Measurements from ENCODE around the gene MSGN1. TPM values are rescaled to one million over a fixed set of nuclear protein-coding genes. Genes with fewer than 3 reads are reported as not detected.

Gene MSGN1
- polyA plus RNA-seq, 1 experiment: not detected

DNA sequence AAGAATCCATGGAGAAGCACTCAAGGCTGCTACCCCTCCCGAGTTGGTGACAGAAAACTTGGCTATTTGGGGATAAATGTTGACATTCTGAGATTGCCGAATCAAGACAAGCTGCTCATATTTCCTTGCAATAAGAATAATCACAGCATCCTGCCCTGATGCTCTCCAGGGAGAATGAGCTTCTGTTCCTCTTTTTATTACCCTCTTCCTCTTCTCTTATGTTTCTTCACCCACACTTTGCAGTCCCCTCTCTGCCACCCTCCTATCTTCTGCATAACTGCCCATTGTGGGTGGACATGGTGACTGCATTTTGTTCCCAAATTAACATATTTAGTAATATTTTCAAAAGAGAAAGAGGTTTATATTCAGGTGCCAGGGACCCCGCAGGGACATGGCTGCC lies 11.9 kb upstream of the MSGN1 start:
- DNase-seq (ENCODE audit: low read depth, low spot score): no peak
- Histone ChIP-seq H3K27ac (ENCODE audit: low read depth, low read length) (no peak overlapping the region), H3K4me3 (ENCODE audit: low read depth, low read length) (no peak overlapping the region), H3K9me3 (ENCODE audit: control insufficient read depth, insufficient read depth, low read length) (no peaks in the 10 kb centered on the region), H3K27me3 (ENCODE audit: control insufficient read depth, insufficient read depth, low read length) (peaks cover 12% of the 10 kb centered on the region)
- TF ChIP-seq, protein P1, sequence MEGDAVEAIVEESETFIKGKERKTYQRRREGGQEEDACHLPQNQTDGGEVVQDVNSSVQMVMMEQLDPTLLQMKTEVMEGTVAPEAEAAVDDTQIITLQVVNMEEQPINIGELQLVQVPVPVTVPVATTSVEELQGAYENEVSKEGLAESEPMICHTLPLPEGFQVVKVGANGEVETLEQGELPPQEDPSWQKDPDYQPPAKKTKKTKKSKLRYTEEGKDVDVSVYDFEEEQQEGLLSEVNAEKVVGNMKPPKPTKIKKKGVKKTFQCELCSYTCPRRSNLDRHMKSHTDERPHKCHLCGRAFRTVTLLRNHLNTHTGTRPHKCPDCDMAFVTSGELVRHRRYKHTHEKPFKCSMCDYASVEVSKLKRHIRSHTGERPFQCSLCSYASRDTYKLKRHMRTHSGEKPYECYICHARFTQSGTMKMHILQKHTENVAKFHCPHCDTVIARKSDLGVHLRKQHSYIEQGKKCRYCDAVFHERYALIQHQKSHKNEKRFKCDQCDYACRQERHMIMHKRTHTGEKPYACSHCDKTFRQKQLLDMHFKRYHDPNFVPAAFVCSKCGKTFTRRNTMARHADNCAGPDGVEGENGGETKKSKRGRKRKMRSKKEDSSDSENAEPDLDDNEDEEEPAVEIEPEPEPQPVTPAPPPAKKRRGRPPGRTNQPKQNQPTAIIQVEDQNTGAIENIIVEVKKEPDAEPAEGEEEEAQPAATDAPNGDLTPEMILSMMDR (IDR thresholded peaks at IDR 0.05; ENCODE audit: low read depth, low read length): no peak
- CTCF ChIA-PET: interaction anchor here (1.1 kb wide), 1 partner anchor 73 kb away, joined by 3 read pairs; no protein-coding TSS in a partner anchor
- POLR2A ChIA-PET: no interaction called here

DNA sequence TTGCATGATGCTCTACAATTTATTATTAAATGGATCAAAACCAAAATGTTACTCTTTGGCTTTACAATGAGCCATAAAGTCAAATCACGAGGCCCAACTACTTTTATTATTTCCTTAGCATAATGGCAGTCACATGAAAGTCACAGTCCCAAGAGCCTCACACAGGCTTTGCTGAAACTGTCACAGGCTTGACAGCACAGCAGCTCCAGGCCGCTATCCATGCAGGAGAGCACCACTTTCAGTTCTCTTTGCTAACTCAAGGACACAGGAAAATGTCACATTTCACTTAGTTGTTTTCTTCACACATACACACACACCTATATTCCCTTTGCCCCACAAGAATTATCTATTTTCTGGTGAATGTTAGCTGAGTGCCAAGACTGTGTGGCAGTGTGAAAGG lies 11.1 kb upstream of the MSGN1 start:
- CTCF ChIA-PET: interaction anchor here (1.1 kb wide), 1 partner anchor 72 kb away, joined by 3 read pairs; no protein-coding TSS in a partner anchor
- H3K9me3 ChIP-seq (ENCODE audit: control insufficient read depth, insufficient read depth, low read length): no peaks in the 10 kb centered on the region
- POLR2A ChIA-PET: no interaction called here
- peaks cover 9% of the 10 kb centered on the region for H3K27me3 ChIP-seq (ENCODE audit: control insufficient read depth, insufficient read depth, low read length)
- no peak overlapping the region for H3K4me3 ChIP-seq (ENCODE audit: low read depth, low read length)
- no peak for DNase-seq (ENCODE audit: low read depth, low spot score)
- TF ChIP-seq, protein P1 (IDR thresholded peaks at IDR 0.05; ENCODE audit: low read depth, low read length): no peak
- H3K27ac ChIP-seq (ENCODE audit: low read depth, low read length): no peak overlapping the region

DNA sequence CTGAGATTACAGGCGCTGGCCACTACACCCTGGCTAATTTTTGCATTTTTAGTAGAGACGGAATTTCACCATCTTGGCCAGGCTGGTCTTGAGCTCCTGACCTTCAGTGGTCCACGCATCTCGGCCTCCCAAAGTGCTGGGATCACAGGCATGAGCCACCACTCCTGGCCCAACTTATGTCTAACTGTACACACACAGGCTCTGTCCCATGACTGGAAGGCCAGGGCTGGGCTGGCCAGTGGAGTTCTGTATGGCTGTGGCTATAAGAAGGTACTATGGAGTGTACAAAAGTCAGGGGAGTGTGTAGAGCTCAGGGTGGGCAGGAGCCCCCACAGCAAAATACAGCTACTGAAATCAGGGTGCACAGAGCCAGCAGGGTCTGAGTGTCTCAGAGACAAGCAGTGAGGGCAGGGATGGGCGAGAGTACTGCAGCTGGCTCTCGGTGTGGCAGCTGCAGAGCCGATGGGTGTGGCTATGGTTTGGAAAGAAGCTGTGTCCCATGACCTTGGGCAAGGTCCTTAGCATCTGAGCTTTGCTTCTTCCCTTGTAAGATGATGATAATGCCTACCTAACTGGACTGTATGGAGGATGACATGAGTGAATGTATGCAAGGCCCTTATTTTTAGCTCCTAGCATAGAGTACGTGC lies 10.4 kb upstream of the MSGN1 start:
- TF ChIP-seq, protein P1 (IDR thresholded peaks at IDR 0.05; ENCODE audit: low read depth, low read length): no peak
- Histone ChIP-seq H3K4me3 (ENCODE audit: low read depth, low read length) (no peak overlapping the region), H3K9me3 (ENCODE audit: control insufficient read depth, insufficient read depth, low read length) (no peaks in the 10 kb centered on the region), H3K27ac (ENCODE audit: low read depth, low read length) (no peak overlapping the region), H3K27me3 (ENCODE audit: control insufficient read depth, insufficient read depth, low read length) (peaks cover 9% of the 10 kb centered on the region)
- ChIA-PET POLR2A (no interaction called here), CTCF (no interaction called here)
- no peak for DNase-seq (ENCODE audit: low read depth, low spot score)

DNA sequence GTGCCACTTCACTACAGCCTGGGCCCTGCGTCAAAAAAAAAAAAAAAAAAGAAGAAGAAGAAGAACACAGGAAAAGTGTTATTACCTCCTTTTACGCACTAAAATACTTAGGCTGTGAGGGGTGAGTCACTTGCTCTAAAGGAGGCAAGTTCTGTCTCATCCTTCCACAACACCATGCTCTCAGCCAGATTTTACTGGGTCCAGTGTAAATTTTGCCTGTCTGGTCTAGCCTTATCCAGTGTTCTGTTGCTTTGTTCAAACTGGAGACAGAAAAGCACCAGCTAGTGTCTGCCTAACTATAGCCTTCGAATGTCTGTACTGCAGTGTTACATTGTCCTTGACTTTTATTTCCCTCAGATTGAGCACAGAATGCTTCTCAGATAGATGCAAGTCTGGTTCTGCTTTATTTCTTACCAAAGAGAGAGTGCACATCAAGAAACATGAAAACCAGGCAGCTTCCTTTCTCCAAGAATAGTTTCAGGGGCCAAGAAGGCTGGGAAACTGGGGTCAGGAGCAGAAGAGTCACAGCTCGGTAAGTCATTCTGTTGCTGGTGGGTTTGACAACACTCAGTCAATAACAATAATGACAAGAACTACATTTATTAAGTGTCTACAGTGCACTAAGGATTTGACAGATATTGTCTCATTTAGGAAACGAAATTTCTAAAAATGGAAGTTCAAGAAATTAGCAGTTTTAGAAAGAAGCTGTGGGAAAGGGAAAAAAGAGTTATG lies 3.1 kb upstream of the MSGN1 start:
- Histone ChIP-seq H3K27ac (ENCODE audit: low read depth, low read length) (no peak overlapping the region), H3K9me3 (ENCODE audit: control insufficient read depth, insufficient read depth, low read length) (no peaks in the 10 kb centered on the region), H3K4me3 (ENCODE audit: low read depth, low read length) (no peak overlapping the region), H3K27me3 (ENCODE audit: control insufficient read depth, insufficient read depth, low read length) (peaks cover 6% of the 10 kb centered on the region)
- no peak for DNase-seq (ENCODE audit: low read depth, low spot score)
- CTCF ChIA-PET: interaction anchor here (1.0 kb wide), 2 partner anchors 142 to 336 kb away, joined by 3 read pairs; no protein-coding TSS in a partner anchor
- POLR2A ChIA-PET: no interaction called here
- TF ChIP-seq, protein P1 (IDR thresholded peaks at IDR 0.05; ENCODE audit: low read depth, low read length): no peak

Measured in AG04450 (cell line).